Astrocyte of the hippocampus (primary cell): ENCODE measurements around the gene CFAP73.
A peak's percentile ranks its signal among the peaks of the same experiment; 100 is the strongest.
"Not testable (repeated sequence)": the region's sequence is repeated elsewhere in the genome, so short reads cannot be mapped to it uniquely, and the experiment has no call there.

Source experiments
- DNase-seq: peaks from one replicate; pipeline ENCODE4 v3.0.0; 2011; ENCODE audit warnings: low read depth, low spot score

CFAP73 gene

DNA sequence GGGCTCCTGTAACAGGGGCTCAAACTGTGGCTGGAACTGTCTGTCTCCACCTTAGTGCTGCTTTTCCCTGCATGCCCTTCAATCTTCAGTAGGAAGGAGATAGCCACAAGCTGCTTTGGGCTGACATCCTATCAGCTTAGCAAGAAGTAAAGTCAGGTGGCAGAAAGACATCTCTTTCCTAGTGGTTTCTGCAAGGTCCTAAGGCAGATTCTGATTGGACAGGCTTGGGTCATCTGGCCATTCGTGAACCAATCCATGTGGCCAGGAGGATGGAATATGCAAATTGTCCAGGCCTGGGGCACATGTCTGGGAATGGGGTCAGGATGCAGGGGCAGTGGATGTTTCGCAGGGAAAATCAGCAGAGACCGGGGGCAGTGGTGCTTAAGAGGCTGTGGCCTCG, 41.2 kb downstream of the CFAP73 start:
- peak; percentile 40 for DNase-seq

DNA sequence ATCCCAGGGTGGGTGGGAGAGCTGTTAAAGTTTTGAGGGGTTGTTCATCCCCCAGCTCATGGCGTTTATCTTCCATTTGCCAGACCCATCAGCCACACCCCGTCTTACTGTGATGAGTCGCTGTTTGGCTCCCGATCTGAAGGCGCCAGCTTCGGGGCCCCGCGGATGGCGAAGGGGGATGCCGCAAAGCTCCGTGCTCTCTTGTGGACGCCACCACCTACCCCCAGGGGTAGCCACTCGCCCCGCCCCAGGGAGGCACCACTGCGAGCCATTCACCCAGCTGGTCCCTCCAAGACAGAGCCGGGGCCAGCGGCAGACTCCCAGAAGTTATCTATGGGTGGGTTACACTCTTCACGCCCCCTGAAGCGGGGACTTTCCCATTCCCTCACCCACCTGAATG, 41.7 kb downstream of the CFAP73 start:
- DNase-seq = no peak

DNA sequence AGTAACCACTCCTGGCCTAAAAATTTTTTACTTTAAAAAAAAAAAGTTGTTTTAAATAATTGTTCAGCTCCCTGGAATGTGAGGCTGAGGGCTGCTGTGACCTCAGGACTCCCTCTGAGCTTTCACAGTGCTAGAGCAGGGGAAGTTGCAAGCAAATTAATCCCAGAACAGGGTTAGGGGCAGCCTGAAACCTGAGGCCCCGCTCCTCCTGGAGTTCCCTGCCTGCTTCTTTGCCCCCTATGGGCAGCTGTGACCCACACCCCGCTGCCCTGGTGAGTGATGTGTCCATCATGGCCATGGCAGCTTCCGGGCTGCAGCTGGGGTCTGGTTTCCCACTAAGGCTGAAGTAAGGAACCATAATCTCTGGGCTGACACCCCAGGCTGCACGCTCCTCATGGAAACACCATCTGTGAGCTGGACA, 45.5 kb downstream of the CFAP73 start:
- peak; percentile 76 for DNase-seq

DNA sequence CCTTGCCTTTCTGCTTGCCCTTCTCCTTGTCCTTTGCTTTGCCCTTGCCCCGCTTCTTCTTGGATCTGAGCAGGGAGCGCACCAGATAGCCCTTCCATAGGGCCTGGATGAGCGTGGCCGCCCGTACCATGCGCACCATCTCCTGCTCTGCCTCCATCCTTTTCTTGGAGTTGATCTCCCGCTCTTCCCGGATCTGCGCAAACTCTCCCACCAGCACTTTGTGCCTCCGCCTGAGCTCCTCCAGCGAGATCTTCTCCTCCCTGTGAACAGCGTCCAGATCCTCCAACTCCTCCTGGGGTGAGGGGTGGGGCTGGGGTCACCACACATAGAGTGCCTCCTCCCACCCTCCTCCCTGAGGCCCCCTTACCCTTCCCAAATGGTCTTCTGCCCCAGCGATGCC, 46.1 kb downstream of the CFAP73 start:
- no peak for DNase-seq

DNA sequence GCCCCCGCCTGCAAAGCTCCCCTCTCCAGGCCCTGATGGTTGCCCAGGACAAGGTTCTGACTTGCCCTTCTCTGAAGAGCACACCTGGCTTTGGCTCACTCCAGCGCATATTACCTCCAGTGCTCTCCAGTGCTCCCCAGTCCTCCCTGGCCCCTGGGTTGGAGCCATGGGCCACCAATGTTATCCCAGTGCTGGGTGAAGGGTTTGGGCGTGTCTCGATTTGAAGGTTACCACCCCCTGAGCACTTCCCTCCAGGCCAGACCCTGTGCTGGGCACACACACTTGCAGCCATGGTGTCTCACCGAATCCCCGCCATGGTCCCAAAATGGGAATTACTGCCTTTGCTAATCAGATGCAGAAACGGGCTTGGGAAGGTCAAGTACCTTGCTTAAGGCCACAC, 47.1 kb downstream of the CFAP73 start:
- DNase-seq = no peak

DNA sequence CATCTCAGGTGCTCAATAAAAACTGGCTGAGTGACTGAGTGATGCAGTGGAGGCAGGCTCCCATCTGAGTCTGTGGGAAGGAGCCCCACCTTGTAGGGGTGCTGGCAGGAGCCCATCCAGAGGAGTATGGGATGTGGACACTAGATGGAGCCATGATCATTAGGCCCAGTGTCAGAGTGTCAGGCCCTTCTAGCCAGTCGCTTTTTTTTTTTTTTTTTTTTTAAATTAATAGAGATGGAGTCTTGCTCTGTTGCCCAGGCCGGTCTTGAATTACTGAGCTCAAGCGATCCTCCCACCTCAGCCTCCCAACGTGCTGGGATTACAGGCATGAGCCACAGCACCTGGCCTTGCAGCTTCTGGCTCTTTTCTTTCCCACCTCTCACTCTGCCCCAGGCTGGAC, 47.5 kb downstream of the CFAP73 start:
- peak; percentile 85 for DNase-seq

DNA sequence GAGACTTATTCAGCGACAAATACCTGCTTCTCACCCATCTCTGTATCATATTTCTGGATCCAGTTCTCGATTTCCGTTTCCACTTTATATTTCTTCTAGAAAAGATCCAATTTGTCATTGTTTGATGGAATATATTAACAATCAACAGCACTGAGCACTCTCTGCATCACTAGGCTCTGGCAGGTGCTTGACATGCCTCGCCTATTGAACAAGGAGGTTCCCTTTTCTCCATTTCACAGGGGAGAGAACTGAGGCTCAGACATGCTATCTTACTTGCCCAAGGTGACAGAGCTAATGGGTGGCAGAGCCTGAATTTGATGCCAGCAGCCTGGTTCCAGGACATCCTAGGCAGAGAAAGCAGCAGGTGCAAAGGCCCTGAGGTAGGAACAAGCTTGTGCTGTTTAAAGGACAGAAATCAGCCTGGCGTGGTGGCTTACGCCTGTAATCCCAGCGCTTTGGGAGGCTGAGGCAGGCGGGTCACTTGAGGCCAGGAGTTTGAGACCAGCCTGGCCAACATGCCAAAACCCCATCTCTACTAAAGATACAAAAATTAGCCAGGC, 48.1 kb downstream of the CFAP73 start:
- DNase-seq = no peak

DNA sequence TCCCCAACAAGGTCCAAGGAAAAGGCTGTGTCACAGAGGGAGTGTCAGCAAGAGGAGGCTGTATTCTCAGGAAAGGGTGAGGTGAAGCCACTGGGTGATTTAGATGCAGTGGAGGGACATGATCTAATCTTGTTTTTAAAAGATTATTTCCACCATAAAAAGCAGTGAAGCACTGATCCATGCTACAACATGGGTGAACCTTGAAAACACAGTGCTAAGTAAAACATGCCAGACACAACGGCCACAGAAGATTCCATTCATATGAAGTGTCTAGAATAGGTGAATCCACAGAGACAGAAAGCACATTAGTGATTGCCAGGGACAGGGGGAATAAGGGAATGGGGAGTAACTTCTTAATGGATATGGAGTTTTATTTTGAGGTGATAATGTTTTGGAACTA, 48.8 kb downstream of the CFAP73 start:
- no peak for DNase-seq

DNA sequence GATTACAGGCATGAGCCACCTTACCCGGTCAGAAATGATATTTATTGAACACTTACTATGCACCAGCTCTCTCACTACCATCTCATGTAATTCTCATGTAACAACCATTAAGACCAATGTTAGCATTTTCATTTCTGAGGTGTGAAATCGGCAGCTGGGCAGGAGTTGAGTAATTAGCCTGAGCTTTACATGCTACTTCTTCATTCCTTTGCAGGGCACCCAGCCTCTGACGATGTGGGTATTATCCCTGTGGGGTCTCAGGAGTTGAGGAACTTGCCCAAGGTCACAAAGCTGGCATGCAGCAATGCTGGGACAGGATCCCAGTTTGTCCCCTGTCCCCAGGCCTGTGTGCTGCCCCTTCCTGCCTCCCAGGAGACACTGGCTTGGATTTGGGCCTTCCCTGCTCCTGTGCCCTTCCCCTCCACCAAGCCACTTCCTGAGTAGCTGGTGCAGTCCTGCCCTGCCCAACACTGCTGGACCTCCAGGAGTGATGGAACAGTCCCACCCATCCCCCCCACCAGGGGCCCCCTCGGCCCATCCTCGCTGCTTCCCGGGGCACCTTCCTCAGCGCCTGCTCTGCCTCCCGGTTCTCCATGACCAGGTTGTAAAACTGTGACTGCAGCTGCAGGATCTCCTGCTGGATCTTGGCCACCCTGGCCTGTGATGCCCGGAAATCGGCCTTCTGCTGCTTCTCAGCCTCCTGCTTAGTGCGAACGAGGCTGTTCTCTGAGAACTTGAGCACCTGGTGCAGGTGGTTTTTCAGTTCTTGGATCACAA, 50.7 kb downstream of the CFAP73 start:
- DNase-seq = no peak

DNA sequence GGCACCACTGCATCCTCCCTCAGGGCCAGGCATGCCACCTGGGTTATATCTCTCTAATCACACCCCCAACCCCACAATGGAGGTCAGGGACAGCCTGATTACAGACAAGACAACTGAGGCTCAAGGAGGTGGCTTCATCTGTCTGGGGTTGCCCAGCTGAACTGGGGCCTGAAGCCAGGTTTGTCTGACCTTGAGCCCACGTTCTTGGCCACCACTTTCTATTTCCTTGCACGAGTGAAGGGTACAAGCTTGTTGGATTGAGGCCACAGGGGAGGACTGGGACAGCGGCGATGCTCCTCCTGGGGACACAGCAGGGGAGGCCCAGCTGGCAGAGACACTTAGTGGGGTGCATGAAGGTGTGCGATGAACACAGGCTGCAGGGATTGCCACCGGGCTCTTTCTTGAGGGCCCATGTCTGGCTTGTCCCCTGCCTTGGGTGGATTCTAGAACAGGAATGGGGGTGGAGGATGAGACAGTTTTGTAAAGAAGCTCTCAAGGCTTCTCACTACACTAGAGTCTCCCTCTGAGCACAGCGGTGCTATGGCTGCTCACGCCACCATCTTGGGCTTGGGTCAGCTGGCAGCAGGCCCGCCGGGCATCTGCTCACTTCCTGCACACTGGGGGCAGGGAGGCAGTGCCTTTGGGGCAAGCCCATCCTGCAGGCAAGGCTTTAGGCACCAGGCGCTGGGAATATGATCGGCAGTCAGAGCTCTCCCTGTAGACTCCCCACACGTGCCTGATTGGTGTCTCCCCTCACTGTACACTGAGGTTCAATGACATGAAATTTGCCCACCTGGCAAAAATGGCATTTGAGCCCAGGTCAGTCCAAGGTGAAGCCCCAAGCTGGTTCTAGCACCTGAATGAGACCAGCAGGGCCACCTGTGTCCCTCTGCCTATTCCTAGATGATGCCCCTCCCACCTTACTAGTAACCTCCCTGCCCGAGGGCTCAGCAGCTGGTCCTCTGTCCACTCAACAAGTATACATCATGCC, 52.0 kb downstream of the CFAP73 start:
- DNase-seq = no peak

DNA sequence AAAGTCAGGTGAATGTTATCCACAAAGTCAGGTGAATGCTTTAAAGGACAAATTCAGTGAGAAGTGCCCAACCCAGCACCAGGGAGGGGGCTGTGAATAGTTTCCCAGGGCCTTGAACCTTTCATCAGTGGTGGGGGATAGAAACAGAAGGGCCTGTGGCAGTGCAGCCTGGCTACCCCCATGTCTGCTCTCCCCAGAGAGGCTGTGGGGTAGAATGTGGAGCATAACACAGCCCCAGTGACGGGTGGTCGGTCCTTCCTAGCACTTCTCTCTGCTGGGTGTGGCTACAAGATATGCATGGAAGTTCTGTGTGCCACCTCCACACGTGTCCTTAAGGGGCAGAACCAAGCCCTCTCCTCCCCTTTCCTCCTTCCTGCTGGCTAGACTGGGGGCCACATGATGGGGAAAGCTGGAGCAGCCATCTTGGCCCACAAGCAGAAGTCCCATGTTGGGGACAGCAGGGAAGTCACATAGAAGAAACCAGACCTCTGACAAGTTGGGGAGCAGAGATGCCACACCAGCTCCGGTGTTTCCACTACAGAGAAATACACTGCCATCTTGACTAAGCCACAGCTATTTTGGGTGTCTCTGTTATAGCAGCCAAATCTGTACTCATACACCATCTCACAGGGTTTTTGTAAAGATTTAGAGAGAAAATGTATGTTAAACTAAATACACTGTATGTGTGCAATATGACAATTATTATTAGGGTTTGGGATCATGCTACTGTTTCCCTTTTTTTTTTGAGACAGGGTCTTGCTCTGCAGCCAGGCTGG, 53.0 kb downstream of the CFAP73 start:
- DNase-seq = no peak

DNA sequence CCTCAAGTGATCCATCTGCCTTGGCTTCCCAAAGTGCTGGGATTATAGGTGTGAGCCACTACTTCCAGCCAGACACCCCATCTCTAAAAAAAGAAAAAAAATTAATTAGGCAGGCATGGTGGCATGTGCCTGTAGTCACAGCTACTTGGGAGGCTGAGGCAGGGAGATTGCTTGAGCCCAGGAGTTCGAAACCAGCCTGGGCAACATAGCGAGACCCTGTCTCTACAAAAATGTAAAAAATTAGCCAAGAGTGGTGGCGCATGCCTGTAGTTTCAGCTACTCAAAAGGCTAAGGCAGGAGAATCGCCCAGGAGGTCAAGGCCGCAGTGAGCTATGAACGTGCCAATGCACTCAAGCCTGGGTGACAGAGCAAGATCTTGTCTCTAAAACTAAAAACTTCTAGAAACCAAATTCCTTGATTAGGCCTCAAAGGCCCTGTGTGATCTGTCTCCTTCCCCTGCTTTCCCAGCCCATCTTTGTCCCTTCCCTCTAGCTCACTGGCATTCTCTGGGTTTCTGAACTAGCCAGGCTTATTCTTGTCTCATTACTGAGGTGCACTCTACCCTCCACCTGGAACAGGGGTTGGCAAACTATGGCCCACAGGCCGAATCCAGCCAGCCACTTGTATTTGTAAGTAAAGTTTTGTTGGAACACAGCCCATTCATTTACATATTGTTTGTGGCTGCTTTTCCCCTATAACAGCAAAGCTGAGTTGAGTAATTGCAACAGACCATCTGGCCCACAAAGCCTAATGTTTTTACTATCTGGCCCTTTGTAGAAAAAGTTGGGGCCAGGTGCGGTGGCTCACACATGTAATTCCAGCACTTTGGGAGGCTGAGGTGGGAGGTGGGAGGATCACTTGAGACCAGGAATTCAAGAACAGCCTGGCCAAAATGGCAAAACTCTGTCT, 54.6 kb downstream of the CFAP73 start:
- DNase-seq = no peak

DNA sequence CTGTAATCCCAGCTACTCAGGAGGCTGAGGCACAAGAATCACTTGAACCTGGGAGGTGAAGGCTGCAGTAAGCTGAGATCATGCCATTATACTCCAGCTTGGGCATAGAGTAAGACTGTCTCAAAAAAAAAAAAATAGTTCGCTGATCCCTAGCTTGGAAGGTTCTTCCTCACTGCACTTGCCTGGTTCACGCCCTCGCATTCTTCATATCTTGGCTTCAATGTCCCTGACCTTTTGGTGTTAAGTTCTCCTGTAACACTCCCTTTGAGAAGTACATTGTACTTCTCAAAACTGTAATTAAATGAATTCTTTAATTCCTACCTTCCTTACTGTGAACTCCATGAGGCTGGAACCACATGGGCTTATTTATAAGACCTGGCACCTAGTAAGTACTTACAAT, 55.3 kb downstream of the CFAP73 start:
- DNase-seq = no peak

DNA sequence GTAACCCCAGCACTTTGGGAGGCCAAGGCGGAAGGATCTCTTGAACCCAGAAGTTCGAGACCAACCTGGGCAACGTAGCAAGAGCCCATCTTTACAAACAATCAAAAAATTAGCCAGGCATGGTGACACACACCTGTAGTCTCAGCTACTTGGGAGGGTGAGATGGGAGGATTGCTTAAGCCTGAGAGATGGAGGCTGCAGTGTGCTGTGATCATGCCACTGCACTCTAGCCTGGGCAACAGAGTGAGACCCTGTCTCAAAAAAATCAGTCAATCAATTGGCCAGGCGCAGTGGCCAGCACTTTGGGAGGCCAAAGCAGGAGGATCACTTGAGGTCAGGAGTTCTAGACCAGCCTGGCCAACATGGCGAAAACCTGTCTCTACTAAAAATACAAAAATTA, 57.3 kb downstream of the CFAP73 start:
- DNase-seq = not testable (repeated sequence)

DNA sequence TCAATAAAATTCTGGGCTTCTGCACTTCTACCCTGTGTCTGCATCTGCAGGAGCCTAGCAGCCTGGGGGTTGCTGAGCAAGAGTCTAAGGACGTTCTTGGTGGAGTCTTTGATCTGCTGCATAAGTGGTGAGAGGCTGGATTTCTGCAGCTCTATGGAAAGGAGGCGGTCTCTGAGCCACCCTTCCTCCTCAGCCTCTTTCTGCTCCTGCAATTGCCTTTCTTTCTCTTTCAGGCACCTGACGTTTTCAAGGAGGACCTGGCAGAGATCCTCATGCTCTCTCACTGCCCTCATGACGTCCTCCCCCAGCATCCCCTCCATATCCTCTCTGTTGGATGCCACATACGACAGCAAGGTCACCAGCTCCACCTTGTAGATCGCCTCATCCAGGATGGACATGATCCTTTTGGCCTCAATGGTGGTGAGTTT, 58.1 kb downstream of the CFAP73 start:
- DNase-seq = no peak

DNA sequence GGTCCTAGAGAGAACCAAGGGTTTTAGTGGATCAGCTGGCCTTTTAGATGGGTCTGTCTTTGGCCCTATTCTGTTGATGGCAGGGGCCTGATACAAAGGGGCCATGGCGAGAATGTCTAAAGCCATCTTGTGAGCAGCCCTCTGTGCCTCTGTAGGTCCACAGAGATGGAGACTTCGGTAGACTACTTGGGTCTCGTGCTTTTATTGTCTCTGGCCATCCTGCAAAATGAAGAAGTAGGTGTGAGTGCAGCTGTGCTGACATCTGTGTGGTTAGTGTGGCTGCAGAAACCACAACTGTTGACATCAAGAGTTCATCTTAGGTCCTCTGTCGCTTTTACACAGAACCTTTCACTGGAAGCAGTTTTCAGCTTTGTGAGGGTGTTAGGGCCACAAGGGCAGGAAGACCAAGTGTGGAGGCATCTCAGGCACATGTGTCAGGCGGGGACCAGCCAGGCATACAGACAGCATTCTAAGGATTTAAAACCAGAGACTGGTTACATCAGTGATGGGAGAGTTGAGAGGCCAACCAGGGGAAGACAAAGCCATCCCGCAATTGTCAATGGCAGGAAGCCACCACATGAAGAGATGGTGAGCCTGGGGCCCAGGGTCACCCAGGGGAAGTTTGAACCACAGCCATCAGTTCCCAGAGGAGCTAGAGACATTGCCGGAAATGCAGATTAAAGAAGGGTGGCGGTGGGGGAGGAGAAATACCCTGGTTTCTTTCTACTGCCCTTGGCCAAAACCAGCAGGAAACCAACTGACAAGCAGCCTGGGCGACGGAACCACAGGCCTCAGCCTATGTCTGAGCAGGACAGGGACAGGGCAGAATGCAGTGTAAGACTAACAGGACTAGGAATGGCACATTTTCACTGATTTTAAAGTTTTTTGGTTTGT, 58.8 kb downstream of the CFAP73 start:
- no peak for DNase-seq
